Cortex of kidney (tissue), 1 donor: ENCODE data around the gene DEFB129.
"Not testable (repeated sequence)": the region's sequence is repeated elsewhere in the genome, so short reads cannot be mapped to it uniquely, and the experiment has no call there.

Experiments used
- DNase-seq: peaks from one replicate; lab custom pipeline; 2025; lab: John Stamatoyannopoulos, UW

The DEFB129 gene

GRCh38 chr20:226958-227357 is at the start of gene DEFB129:
Gene DEFB129 (plus strand): TSS chr20:227258. CDS start chr20:227289, 31 bp downstream.
- DNase-seq = no peak

GRCh38 chr20:184288-184687 is 42.8 kb upstream of the DEFB129 start:
- no peak for DNase-seq

- no peak for DNase-seq
These were observed 39.3 kb upstream of the DEFB129 start for GRCh38 chr20:187733-188132.

- no peak for DNase-seq
These were observed 37.4 kb upstream of the DEFB129 start, which contains the start of gene DEFB128 for GRCh38 chr20:189611-190010. Gene DEFB128 (minus strand): TSS chr20:189711. CDS start chr20:189623, 88 bp downstream.

GRCh38 chr20:198225-198624 is 28.8 kb upstream of the DEFB129 start:
- DNase-seq = no peak

GRCh38 chr20:199996-200395 is 27.1 kb upstream of the DEFB129 start:
- no peak for DNase-seq

- not testable (repeated sequence) for DNase-seq
These were observed 23.4 kb upstream of the DEFB129 start for GRCh38 chr20:203630-204029.

GRCh38 chr20:208942-209566 is 18.0 kb upstream of the DEFB129 start:
- no peak for DNase-seq

GRCh38 chr20:210809-211502 is 16.1 kb upstream of the DEFB129 start:
- no peak for DNase-seq

- DNase-seq = no peak
These were observed 12.7 kb upstream of the DEFB129 start for GRCh38 chr20:214383-214782.

GRCh38 chr20:215796-216195 is 11.3 kb upstream of the DEFB129 start:
- no peak for DNase-seq

GRCh38 chr20:217266-217665 is 9.8 kb upstream of the DEFB129 start:
- no peak for DNase-seq

GRCh38 chr20:219290-220115 is 7.6 kb upstream of the DEFB129 start:
- DNase-seq = no peak

GRCh38 chr20:221258-221830 is 5.7 kb upstream of the DEFB129 start:
- DNase-seq = no peak

- DNase-seq = not testable (repeated sequence)
These were observed 1.2 kb upstream of the DEFB129 start for GRCh38 chr20:225879-226278.

GRCh38 chr20:227439-228105 is 514 bp downstream of the DEFB129 start:
- no peak for DNase-seq

GRCh38 chr20:235891-236290 is 8.8 kb downstream of the DEFB129 start:
- no peak for DNase-seq

- no peak for DNase-seq
These were observed 10.4 kb downstream of the DEFB129 start for GRCh38 chr20:237489-237888.

- no peak for DNase-seq
These were observed 10.9 kb downstream of the DEFB129 start for GRCh38 chr20:237929-238328.

- DNase-seq = no peak
These were observed 15.8 kb downstream of the DEFB129 start for GRCh38 chr20:242905-243304.

GRCh38 chr20:251354-251753 is 24.3 kb downstream of the DEFB129 start:
- no peak for DNase-seq

GRCh38 chr20:252801-253200 is 25.7 kb downstream of the DEFB129 start:
- DNase-seq = no peak
